HG02571 (cell line): ENCODE measurements around the gene LRCH4.
"Not testable (repeated sequence)": the region's sequence is repeated elsewhere in the genome, so short reads cannot be mapped to it uniquely, and the experiment has no call there.

Source experiments
- ATAC-seq: cut with Tn5 transposase; IDR thresholded peaks from one replicate; pipeline ENCODE4 v1.9.1; 2021; ENCODE audit warnings: mild to moderate bottlenecking, moderate library complexity; ENCODE audit not compliant: unreplicated experiment

LRCH4 gene

DNA sequence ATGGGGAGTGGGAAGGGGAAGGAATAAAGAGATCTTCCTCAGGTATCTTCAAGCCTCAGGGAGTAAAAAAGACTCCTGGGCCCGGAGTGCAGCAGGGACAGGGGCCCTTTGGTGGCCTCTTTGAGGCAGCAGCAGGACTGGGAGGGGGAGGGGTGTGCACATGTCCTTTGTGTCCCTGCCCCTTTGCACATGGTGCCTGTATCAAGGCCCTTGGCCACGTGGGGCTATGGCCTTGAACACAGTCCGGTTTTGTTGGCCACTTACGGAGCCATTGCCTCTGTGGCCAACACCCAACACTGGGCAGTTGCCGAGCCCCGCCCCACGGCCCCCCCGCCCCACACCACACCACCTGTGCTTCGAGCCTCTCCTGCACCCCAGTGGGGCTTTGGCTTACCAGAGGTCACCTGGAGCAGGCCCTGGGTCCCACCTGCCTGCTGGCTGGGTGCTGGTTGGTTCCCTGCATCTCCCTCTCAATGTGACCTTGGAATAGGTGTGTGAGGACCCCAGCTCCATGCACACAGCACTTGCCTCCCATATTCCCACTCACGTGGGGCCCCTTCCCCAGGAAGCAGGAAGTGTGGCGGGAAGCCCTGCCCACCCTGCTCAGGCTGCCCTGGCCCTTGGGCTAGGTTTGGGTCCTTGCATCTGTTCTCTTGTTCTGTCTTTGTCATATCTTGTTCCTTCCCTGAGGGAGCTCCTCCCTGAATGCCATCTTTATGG, 17.6 kb downstream of the LRCH4 start:
- ATAC-seq, result no peak

DNA sequence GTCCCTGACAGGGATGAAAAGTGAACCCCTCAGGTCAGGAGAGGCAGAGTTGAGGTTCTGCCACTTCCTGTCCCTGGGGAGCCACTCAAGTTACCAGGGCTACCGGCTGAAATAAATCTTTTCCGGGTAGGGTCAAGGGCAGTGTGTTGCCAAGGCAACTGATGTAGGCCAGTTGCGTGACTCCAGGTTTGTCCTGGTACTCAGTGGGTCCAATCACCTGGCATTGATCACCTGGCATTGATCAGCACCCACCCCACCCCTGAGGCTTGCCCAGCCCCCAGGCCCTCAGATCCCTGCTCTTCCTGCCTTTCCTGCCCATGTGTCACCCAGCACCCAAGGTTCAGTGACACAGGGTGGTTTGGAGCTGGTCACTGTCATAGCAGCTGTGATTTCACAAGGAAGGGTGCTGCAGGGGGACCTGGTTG, 18.2 kb downstream of the LRCH4 start:
- no peak for ATAC-seq

- no peak for ATAC-seq
Measured at GRCh38 chr7:100567031-100567730, 18.7 kb downstream of the LRCH4 start.

DNA sequence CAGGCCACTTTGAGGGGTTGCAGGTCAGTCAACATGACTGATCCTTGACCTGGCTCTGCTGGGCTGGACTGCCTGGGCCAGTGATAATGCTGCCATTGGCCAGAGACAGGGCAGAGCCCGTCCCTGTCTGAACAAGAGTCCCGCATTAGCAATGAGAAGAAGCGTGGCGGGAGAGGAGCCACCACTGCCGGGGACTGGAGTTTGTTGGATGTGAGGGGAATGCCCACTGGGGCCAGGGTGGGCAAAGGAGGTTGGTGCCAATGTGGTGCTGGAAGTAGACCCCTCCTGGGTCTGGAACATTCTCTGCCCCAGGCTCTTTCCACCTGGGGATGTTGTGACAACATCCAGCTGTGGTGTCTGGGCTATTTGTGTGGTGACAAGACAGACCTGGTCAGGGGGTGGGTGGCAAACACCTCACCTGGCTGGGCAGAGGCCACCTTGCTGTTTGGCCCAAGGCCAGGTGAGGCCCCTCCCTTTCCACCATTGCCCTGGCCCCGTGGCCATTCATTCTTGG, 19.9 kb downstream of the LRCH4 start:
- no peak for ATAC-seq

- ATAC-seq, result no peak
Measured at GRCh38 chr7:100565133-100565571, 20.8 kb downstream of the LRCH4 start.

DNA sequence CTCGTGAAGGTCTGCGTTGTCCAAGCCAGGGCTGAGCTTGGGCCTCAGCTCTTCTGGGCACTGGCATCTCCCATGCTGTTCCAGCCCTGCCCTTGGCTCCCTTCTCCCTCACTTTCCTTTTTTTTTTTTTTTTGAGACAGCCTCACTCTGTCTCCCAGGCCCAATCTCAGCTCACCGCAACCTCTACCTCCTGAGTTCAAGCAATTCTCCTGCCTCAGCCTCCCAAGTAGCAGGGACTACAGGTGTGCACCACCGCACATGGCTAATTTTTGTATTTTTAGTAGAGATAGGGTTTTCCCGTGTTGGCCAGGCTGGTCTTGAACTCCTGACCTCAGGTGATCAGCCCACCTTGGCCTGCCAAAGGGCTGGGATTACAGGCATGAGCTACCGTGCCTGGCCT, 21.5 kb downstream of the LRCH4 start:
- not testable (repeated sequence) for ATAC-seq

- ATAC-seq, result no peak
Measured at GRCh38 chr7:100563809-100564400, 22.0 kb downstream of the LRCH4 start.

DNA sequence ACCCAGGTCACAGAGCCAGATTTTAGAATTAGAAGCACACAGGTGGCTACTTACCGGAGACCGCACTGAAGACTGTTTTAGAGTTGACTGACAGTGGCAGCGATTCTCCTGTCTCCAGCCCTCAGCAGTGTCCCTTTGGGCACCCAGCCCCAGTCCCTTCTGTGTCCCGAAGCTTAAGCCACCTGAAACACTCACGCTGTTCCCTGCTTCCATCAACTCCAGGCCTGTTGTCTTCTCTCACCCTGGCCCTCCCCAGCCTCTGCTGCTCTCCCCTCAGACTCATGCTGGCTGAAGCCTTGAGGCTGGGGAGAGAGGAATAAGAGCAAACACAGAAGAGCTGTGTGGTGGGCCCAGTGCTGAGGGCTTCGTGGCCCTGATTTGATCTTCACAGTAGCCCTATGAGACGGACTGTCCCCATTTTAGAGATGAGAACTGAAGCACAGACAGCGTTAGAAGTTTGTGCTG, 22.8 kb downstream of the LRCH4 start:
- no peak for ATAC-seq

DNA sequence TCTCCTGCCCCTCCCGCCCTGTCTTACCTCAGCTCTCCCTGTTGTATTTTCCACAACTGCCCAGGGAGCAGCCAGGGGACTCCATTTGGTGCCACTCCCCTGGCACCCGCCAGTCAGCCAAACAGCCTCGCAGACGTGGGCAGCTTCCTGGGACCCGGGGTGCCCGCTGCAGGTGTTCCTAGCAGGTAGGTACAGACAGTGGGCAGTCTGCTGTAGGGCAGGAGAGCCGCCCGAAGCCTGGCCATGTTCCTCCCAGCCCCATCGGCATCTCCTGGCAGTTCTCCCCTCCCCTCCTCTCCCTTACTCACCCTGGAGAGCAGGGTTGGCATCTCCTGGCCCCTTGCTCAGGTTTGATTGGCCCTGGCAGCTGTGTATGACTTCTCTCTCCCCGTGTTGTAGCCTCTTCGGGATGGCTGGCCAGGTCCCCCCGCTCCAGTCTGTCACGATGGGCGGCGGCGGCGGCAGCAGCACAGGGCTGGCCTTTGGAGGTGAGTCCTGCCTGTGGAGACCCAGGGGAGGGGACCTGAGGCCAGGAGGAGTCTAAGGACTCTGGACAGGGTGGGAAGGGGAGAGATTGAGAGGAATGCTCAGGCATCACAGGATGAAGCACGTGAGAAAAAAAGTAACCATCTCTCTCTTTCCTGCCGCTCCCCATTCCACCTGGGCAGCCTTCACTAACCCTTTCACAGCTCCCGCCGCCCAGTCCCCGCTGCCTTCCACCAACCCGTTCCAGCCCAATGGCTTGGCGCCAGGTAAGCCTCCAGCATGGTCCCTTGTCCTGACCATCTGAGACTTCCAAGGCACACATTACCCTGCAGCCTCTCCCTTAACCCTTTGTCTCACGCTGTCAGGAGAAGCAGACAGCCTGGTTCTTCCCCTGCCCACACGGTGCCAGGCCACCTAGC, 23.5 kb downstream of the LRCH4 start:
- ATAC-seq, result no peak

- ATAC-seq, result no peak
Measured at GRCh38 chr7:100561491-100562194, 24.3 kb downstream of the LRCH4 start.

DNA sequence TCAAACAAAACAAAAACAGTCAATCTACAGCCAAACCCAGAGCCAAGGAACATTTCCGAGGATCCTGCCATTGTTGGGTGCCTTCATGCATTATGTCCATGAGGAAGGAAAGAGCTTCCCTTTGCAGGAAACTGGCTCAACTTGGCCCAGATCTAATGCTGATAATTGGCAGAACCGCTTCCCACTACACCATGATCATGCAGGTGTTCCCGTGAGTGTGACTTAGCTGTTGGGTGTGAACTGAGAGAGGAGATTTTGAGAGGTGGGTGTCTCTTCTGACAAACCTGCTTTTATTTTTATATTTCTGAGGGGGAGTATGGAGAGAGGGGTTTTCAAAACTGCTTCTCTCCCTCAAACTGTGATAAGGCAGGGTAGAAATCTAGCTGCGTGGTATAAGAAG, 26.8 kb downstream of the LRCH4 start:
- ATAC-seq, result no peak

- ATAC-seq, result no peak
Measured at GRCh38 chr7:100556541-100556940, 29.4 kb downstream of the LRCH4 start.

DNA sequence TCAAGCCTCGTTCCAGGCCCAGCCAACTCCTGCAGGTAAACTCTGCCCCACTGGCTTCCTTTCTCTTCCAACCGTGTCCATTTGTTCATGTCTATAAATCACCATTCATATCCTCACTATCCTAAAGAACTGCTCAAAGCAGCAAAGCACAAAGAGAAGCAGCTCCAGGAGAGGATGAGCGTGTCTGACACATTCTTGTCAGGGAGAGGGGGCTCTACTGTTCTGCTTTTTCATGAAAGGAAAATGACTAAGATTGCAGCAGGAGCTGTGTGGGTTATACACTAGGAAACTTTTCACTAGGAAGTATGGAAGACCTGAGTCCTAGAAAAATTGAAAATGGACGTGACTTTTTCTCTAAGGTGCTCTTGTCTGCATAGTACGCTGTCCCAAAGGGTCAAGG, 30.2 kb downstream of the LRCH4 start:
- ATAC-seq, result no peak

- ATAC-seq, result no peak
Measured at GRCh38 chr7:100553032-100553431, 32.9 kb downstream of the LRCH4 start.

GRCh38 chr7:100552532-100552931, 33.4 kb downstream of the LRCH4 start:
- no peak for ATAC-seq

GRCh38 chr7:100548446-100548845, 37.5 kb downstream of the LRCH4 start:
- not testable (repeated sequence) for ATAC-seq

DNA sequence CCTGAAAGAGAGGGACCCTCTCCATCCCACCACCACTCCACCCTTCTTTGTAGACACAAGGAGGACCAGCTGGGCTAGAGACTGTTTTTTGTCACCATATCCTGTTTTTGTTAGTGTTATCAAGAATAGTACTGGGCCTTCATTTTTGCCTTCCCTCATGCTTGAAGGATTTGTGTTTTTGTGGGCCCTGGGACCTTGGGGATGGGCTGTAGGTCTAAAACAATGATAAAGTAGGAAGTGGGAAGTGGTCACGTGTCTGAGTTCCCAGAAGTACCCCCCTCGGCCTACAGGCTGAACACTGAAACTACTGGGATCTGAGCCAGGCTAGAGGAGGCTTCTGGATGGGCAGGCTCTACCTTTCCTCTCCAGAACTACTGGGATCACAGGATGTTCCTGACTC, 38.1 kb downstream of the LRCH4 start:
- ATAC-seq, result no peak

GRCh38 chr7:100546926-100547800, 38.8 kb downstream of the LRCH4 start:
- ATAC-seq, result no peak
